ENCODE data around the gene MORN3.
A peak's percentile ranks its signal among the peaks of the same experiment; 100 is the strongest.
"Not testable (repeated sequence)": the region's sequence is repeated elsewhere in the genome, so short reads cannot be mapped to it uniquely, and the experiment has no call there.

The MORN3 gene

GRCh38 chr12:121669521-121669900 lies at the start of gene MORN3:
Gene MORN3, minus strand, starts transcription at chr12:121669654. Its CDS starts 171 bp downstream, at chr12:121669483.
- no peak within 1 kb of the TSS for H3K27ac ChIP-seq
- no peak for DNase-seq (ENCODE audit: low read depth, low spot score)

GRCh38 chr12:121718653-121719239 lies 49.3 kb upstream of the MORN3 start:
- H3K27ac ChIP-seq, result no peak overlapping the region
- no peak for DNase-seq (ENCODE audit: low read depth, low spot score)

- DNase-seq (ENCODE audit: low read depth, low spot score), result no peak
- H3K27ac ChIP-seq, result peak overlapping the region; percentile 30
Measured at GRCh38 chr12:121717041-121717699, 47.7 kb upstream of the MORN3 start.

GRCh38 chr12:121715862-121716435 lies 46.5 kb upstream of the MORN3 start:
- no peak for DNase-seq (ENCODE audit: low read depth, low spot score)
- H3K27ac ChIP-seq, result no peak overlapping the region

- not testable (repeated sequence) for H3K27ac ChIP-seq; DNase-seq (ENCODE audit: low read depth, low spot score)
Measured at GRCh38 chr12:121715055-121715454, 45.6 kb upstream of the MORN3 start.

- no peak for DNase-seq (ENCODE audit: low read depth, low spot score)
- no peak overlapping the region for H3K27ac ChIP-seq
Measured at GRCh38 chr12:121713793-121714192, 44.3 kb upstream of the MORN3 start.

- no peak overlapping the region for H3K27ac ChIP-seq
- no peak for DNase-seq (ENCODE audit: low read depth, low spot score)
Measured at GRCh38 chr12:121713257-121713777, 43.9 kb upstream of the MORN3 start.

- H3K27ac ChIP-seq, result peak within 1 kb of the TSS; percentile 54
- DNase-seq (ENCODE audit: low read depth, low spot score), result no peak
Measured at GRCh38 chr12:121712461-121713256, 43.2 kb upstream of the MORN3 start, which contains the start of gene TMEM120B. Gene TMEM120B, plus strand, starts transcription at chr12:121712752. Its CDS starts 144 bp downstream, at chr12:121712896.

- no peak for DNase-seq (ENCODE audit: low read depth, low spot score)
- peak overlapping the region; percentile 54 for H3K27ac ChIP-seq
Measured at GRCh38 chr12:121712190-121712460, 42.7 kb upstream of the MORN3 start.

- H3K27ac ChIP-seq, result peak overlapping the region; percentile 54
- no peak for DNase-seq (ENCODE audit: low read depth, low spot score)
Measured at GRCh38 chr12:121711361-121712189, 42.1 kb upstream of the MORN3 start.

- DNase-seq (ENCODE audit: low read depth, low spot score), result peak; percentile 54
- H3K27ac ChIP-seq, result peak overlapping the region; percentile 17
Measured at GRCh38 chr12:121709478-121709961, 40.1 kb upstream of the MORN3 start.

- DNase-seq (ENCODE audit: low read depth, low spot score); H3K27ac ChIP-seq: not testable (repeated sequence)
Measured at GRCh38 chr12:121709064-121709424, 39.6 kb upstream of the MORN3 start.

- DNase-seq (ENCODE audit: low read depth, low spot score), result no peak
- H3K27ac ChIP-seq, result no peak overlapping the region
Measured at GRCh38 chr12:121708313-121709063, 39.0 kb upstream of the MORN3 start.

- no peak for DNase-seq (ENCODE audit: low read depth, low spot score)
- H3K27ac ChIP-seq, result no peak overlapping the region
Measured at GRCh38 chr12:121705514-121705913, 36.1 kb upstream of the MORN3 start.

- no peak for DNase-seq (ENCODE audit: low read depth, low spot score)
- no peak overlapping the region for H3K27ac ChIP-seq
Measured at GRCh38 chr12:121702944-121703343, 33.5 kb upstream of the MORN3 start.

GRCh38 chr12:121701667-121702277 lies 32.3 kb upstream of the MORN3 start:
- H3K27ac ChIP-seq, result no peak overlapping the region
- DNase-seq (ENCODE audit: low read depth, low spot score), result no peak

GRCh38 chr12:121697861-121698260 lies 28.4 kb upstream of the MORN3 start:
- H3K27ac ChIP-seq; DNase-seq (ENCODE audit: low read depth, low spot score): not testable (repeated sequence)

GRCh38 chr12:121697093-121697698 lies 27.7 kb upstream of the MORN3 start:
- no peak for DNase-seq (ENCODE audit: low read depth, low spot score)
- H3K27ac ChIP-seq, result no peak overlapping the region

Measured in epithelial cell of prostate (primary cell).